PC-3 (cell line): ENCODE measurements around the gene GZF1.

Experiments used
- EZH2 ChIP-seq: fragments of 300-600 bp; sonication (generic); IDR thresholded peaks from one replicate; pipeline ENCODE4 v1.6.1; 2017; ENCODE audit warnings: antibody characterized with exemption, mild to moderate bottlenecking, low read length; ENCODE audit not compliant: unreplicated experiment
- TF ChIP-seq, protein P1 (sequence below): fragments of 300-600 bp; sonication (generic); conservative IDR thresholded peaks from 2 replicates; pipeline ENCODE4 v1.5.1; 2017; ENCODE audit warnings: antibody characterized with exemption, low read depth, mild to moderate bottlenecking, low read length

DNA sequence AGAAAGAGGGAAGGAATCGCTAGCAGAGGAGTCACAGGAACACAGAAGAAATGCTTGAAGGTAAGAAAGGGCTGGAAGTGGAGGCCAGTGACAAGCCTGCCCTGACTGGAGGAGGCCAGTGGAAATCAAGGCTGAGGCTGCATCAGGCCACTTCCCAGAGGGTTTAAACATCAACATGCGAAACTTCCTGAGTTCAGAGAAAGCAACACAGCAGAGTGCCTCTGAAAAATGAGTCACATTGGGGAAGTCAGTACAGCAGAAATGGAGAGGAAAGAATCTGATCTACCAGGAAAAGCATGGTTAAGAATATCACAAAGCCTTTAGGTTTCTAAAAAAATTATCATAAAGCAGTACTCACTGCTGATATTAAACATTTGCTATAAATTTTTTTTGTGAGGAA, 36.0 kb downstream of the GZF1 start:
- TF ChIP-seq EZH2, result no peak
- TF ChIP-seq, protein P1, sequence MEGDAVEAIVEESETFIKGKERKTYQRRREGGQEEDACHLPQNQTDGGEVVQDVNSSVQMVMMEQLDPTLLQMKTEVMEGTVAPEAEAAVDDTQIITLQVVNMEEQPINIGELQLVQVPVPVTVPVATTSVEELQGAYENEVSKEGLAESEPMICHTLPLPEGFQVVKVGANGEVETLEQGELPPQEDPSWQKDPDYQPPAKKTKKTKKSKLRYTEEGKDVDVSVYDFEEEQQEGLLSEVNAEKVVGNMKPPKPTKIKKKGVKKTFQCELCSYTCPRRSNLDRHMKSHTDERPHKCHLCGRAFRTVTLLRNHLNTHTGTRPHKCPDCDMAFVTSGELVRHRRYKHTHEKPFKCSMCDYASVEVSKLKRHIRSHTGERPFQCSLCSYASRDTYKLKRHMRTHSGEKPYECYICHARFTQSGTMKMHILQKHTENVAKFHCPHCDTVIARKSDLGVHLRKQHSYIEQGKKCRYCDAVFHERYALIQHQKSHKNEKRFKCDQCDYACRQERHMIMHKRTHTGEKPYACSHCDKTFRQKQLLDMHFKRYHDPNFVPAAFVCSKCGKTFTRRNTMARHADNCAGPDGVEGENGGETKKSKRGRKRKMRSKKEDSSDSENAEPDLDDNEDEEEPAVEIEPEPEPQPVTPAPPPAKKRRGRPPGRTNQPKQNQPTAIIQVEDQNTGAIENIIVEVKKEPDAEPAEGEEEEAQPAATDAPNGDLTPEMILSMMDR, result no peak
